ENCODE results near the gene RGS6. TPM values are rescaled to one million over a fixed set of nuclear protein-coding genes. Genes with fewer than 3 reads are reported as not detected.

RGS6 gene
- total RNA-seq, 1 experiment from 2014 or later: not detected

DNA sequence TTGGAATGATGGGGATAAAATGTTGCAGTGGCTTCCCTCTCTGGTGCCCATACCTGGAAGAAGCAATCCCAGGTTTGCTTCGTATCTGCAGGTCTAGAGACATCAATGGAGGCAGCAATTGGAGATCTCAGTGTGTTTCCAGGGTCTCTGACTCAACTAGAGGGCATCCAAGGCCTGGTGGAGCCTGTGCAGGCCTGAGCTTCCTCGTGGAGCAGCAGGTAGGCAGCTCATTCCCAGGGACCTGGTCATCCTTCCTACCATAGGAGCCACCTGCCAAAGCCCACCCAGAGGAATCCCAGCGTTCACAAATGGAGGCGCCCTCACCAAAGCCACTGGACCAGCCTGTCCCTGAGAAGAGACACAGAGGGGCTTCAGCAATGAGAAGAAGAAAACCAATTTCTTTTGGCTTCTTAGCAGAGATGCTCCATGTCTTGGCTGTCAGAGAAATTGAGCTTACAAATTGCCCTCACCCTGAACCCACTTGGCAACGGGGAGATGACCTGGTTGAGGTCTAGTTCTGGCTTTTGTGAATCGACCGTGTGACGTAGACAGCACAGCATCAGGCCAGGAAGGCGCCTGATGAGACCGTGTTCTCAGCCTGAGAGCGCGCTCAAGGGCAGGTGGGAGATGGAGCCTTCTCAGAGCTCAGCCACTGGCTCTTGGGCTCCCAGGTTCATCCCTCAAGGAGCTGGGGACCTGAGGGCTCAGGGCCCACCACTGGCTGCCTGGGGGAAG is 678.0 kb downstream of the RGS6 start:
- H3K9me2 ChIP-seq (replicated peaks; ENCODE audit: low read length): no peaks in the 10 kb centered on the region
- DNase-seq (no peak), ATAC-seq (no peak)
- H3K27me3 ChIP-seq (ENCODE audit: low read length): no peaks in the 10 kb centered on the region
- H3K4me1 ChIP-seq (ENCODE audit: insufficient read depth, low read length): peaks cover 39% of the 10 kb centered on the region
- H3K4me3 ChIP-seq (ENCODE audit: low read length): no peak overlapping the region
- H3K4me2 ChIP-seq (ENCODE audit: low read length): no peak overlapping the region
- no peaks in the 10 kb centered on the region for H3K36me3 ChIP-seq (ENCODE audit: low read depth, low read length)
- intact Hi-C loops (cut with micrococcal nuclease): no loop called here
- no peaks in the 10 kb centered on the region for H3K79me2 ChIP-seq (ENCODE audit: low read length)
- ChIA-PET CTCF (no interaction called here), POLR2A (ENCODE audit: unreplicated experiment) (interaction anchor here (0.6 kb wide), 1 partner anchor 274 kb away, joined by 5 read pairs; no protein-coding TSS in a partner anchor)
- no peaks in the 10 kb centered on the region for H4K20me1 ChIP-seq (ENCODE audit: low read length)
- H2AFZ ChIP-seq (ENCODE audit: low read length): no peak overlapping the region
- H3F3A ChIP-seq (ENCODE audit: low read length, unreplicated experiment): no peaks in the 10 kb centered on the region
- no peaks in the 10 kb centered on the region for H3K9me3 ChIP-seq (ENCODE audit: low read length)
- no peak overlapping the region for H3K27ac ChIP-seq (ENCODE audit: low read length)
- H3K9ac ChIP-seq (ENCODE audit: low read length): no peak overlapping the region
- TF ChIP-seq CTCF (conservative IDR thresholded peaks at IDR 0.05; ENCODE audit: low read depth, low read length) (no peak), EZH2 (IDR thresholded peaks at IDR 0.05; ENCODE audit: low read length, unreplicated experiment) (no peak), EZH2phosphoT487 (IDR thresholded peaks at IDR 0.05; ENCODE audit: borderline replicate concordance, low read length) (no peak)
- BruUV-seq (replicated peaks): no TSS peak

- Histone ChIP-seq H3K4me1 (ENCODE audit: insufficient read depth, low read length) (peaks cover 45% of the 10 kb centered on the region), H3K4me2 (ENCODE audit: low read length) (no peak overlapping the region), H3K9ac (ENCODE audit: low read length) (no peak overlapping the region), H3F3A (ENCODE audit: low read length, unreplicated experiment) (no peaks in the 10 kb centered on the region), H2AFZ (ENCODE audit: low read length) (no peak overlapping the region), H3K36me3 (ENCODE audit: low read depth, low read length) (no peaks in the 10 kb centered on the region), H3K27ac (ENCODE audit: low read length) (no peak overlapping the region), H3K27me3 (ENCODE audit: low read length) (no peaks in the 10 kb centered on the region), H3K9me3 (ENCODE audit: low read length) (no peaks in the 10 kb centered on the region), H4K20me1 (ENCODE audit: low read length) (no peaks in the 10 kb centered on the region), H3K79me2 (ENCODE audit: low read length) (no peaks in the 10 kb centered on the region), H3K9me2 (replicated peaks; ENCODE audit: low read length) (no peaks in the 10 kb centered on the region), H3K4me3 (ENCODE audit: low read length) (no peak overlapping the region)
- POLR2A ChIA-PET (ENCODE audit: unreplicated experiment): interaction anchor here (0.6 kb wide), 2 partner anchors 273 to 281 kb away, joined by 3 to 5 read pairs; no protein-coding TSS in a partner anchor
- TF ChIP-seq CTCF (conservative IDR thresholded peaks at IDR 0.05; ENCODE audit: low read depth, low read length) (no peak), EZH2phosphoT487 (IDR thresholded peaks at IDR 0.05; ENCODE audit: borderline replicate concordance, low read length) (no peak)
- BruUV-seq (replicated peaks): no TSS peak
- CTCF ChIA-PET: no interaction called here
- intact Hi-C loops (cut with micrococcal nuclease): no loop called here
- DNase-seq (no peak), ATAC-seq (no peak)
Measured at GRCh38 chr14:72610831-72611200, 678.6 kb downstream of the RGS6 start.

DNA sequence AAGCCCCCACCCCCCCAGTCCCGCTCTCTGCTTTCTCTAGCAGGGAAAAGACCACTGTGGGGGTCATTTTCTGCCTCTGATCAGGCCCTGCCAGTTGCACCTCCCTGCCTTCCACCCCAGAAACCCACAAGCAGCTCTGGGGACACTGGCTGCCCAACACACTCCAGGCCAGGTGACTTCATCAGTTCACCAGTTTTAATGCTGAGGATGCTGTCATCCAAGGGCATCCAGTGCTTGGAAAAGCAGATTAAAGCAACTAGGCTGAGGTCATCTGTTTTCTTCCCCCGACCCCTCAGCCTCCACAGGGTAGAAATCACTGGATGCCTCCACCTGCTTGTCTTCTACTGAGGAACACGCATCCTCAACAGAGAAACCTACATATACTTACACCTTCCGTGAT is 679.3 kb downstream of the RGS6 start:
- H3K9me3 ChIP-seq (ENCODE audit: low read length): no peaks in the 10 kb centered on the region
- H2AFZ ChIP-seq (ENCODE audit: low read length): no peak overlapping the region
- H3K9ac ChIP-seq (ENCODE audit: low read length): no peak overlapping the region
- POLR2A ChIA-PET (ENCODE audit: unreplicated experiment): interaction anchor here (0.6 kb wide), 1 partner anchor 280 kb away, joined by 3 read pairs; no protein-coding TSS in a partner anchor
- intact Hi-C loops (cut with micrococcal nuclease): no loop called here
- TF ChIP-seq EZH2phosphoT487 (IDR thresholded peaks at IDR 0.05; ENCODE audit: borderline replicate concordance, low read length): no peak
- no peak for ATAC-seq
- DNase-seq: no peak
- no peaks in the 10 kb centered on the region for H3K27me3 ChIP-seq (ENCODE audit: low read length)
- H3K27ac ChIP-seq (ENCODE audit: low read length): no peak overlapping the region
- H3K36me3 ChIP-seq (ENCODE audit: low read depth, low read length): no peaks in the 10 kb centered on the region
- peaks cover 46% of the 10 kb centered on the region for H3K4me1 ChIP-seq (ENCODE audit: insufficient read depth, low read length)
- no peaks in the 10 kb centered on the region for H3F3A ChIP-seq (ENCODE audit: low read length, unreplicated experiment)
- CTCF ChIA-PET: no interaction called here
- H3K9me2 ChIP-seq (replicated peaks; ENCODE audit: low read length): no peaks in the 10 kb centered on the region
- H4K20me1 ChIP-seq (ENCODE audit: low read length): no peaks in the 10 kb centered on the region
- no peak overlapping the region for H3K4me3 ChIP-seq (ENCODE audit: low read length)
- H3K4me2 ChIP-seq (ENCODE audit: low read length): no peak overlapping the region
- no peaks in the 10 kb centered on the region for H3K79me2 ChIP-seq (ENCODE audit: low read length)
- no TSS peak for BruUV-seq (replicated peaks)
